ENCODE data around the gene ETS1.
A peak's percentile ranks its signal among the peaks of the same experiment; 100 is the strongest.

The ETS1 gene

GRCh38 chr11:128488471-128488870 is 98.9 kb downstream of the ETS1 start:
- TF ChIP-seq, protein P1, sequence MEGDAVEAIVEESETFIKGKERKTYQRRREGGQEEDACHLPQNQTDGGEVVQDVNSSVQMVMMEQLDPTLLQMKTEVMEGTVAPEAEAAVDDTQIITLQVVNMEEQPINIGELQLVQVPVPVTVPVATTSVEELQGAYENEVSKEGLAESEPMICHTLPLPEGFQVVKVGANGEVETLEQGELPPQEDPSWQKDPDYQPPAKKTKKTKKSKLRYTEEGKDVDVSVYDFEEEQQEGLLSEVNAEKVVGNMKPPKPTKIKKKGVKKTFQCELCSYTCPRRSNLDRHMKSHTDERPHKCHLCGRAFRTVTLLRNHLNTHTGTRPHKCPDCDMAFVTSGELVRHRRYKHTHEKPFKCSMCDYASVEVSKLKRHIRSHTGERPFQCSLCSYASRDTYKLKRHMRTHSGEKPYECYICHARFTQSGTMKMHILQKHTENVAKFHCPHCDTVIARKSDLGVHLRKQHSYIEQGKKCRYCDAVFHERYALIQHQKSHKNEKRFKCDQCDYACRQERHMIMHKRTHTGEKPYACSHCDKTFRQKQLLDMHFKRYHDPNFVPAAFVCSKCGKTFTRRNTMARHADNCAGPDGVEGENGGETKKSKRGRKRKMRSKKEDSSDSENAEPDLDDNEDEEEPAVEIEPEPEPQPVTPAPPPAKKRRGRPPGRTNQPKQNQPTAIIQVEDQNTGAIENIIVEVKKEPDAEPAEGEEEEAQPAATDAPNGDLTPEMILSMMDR (conservative IDR thresholded peaks at IDR 0.05; ENCODE audit: low read depth): no peak
- H3K27ac ChIP-seq: peak overlapping the region; percentile 83
- POLR2A ChIA-PET (ENCODE audit: low non-redundant PET): no interaction called here
- DNase-seq (ENCODE audit: low spot score): peak; percentile 73
- CTCF ChIA-PET: no interaction called here

GRCh38 chr11:128487978-128488377 is 99.4 kb downstream of the ETS1 start:
- TF ChIP-seq, protein P1 (conservative IDR thresholded peaks at IDR 0.05; ENCODE audit: low read depth): no peak
- POLR2A ChIA-PET (ENCODE audit: low non-redundant PET): no interaction called here
- H3K27ac ChIP-seq: peak overlapping the region; percentile 83
- DNase-seq (ENCODE audit: low spot score): no peak
- CTCF ChIA-PET: no interaction called here

DNA sequence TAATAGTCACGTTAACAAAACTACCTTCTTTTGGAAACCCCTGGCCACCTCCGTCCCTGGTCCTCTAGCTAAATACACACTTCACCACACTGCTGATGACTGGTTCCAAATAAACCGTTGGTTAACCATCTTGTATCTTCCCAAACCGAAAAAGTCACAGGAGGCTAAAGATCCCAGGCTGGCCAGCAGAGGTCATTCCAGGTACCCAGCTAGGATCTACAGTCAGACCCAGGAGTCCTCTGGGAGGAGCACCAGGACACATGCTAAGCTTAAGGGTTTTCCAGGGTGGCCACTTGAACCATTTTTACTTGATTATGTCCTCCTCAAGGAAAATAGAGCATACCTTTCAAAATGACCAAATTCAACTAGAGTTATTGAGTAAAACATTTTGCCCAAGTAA is 103.2 kb downstream of the ETS1 start:
- ChIA-PET CTCF (interaction anchor here (0.7 to 0.8 kb wide), 2 partner anchors 142 to 312 kb away, joined by 3 to 8 read pairs; no protein-coding TSS in a partner anchor), POLR2A (ENCODE audit: low non-redundant PET) (no interaction called here)
- TF ChIP-seq, protein P1 (conservative IDR thresholded peaks at IDR 0.05; ENCODE audit: low read depth): no peak
- peak; percentile 18 for DNase-seq (ENCODE audit: low spot score)
- H3K27ac ChIP-seq: no peak overlapping the region

- no peak for DNase-seq (ENCODE audit: low spot score)
- TF ChIP-seq, protein P1 (conservative IDR thresholded peaks at IDR 0.05; ENCODE audit: low read depth): no peak
- CTCF ChIA-PET: interaction anchor here (0.8 to 1.5 kb wide), 2 partner anchors 147 to 311 kb away, joined by 5 to 8 read pairs; no protein-coding TSS in a partner anchor
- no peak overlapping the region for H3K27ac ChIP-seq
- POLR2A ChIA-PET (ENCODE audit: low non-redundant PET): no interaction called here
These were observed 104.1 kb downstream of the ETS1 start for GRCh38 chr11:128483211-128483788.

DNA sequence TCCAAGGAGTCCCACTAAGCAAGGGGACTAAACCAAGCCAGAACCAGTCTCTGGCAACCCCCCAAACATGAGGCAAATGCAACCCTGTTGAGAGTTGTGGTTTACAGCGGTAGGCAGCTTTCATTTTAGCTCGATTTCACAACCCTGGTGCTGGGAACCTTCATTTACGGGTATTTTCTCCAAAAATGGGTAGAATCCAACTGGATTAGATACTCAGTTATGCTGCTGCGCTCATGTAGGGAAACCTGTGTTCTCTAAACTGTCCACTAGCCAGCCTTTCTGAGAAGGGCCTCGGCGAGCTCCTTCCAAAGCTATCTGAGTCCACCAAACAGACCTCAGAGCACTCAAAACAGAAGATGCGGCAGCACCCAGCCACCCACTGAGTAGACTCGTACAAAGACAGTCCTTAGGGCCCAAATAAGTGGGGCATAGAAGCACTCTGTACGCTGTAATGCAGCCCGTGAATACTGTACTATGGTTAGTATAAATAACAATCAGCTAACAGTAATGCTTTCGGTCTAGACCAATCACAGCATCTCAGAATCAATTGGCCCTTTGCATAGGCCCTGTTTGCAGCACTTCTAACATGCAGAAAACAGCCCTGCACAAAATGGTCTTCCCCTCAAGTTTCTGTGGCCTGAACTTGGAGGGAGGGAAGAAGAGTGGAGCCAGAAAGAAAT is 104.7 kb downstream of the ETS1 start:
- peak overlapping the region; percentile 55 for H3K27ac ChIP-seq
- ChIA-PET POLR2A (ENCODE audit: low non-redundant PET) (no interaction called here), CTCF (interaction anchor here (0.9 to 1.5 kb wide), 2 partner anchors 34 to 148 kb away, joined by 3 to 5 read pairs; no protein-coding TSS in a partner anchor)
- TF ChIP-seq, protein P1 (conservative IDR thresholded peaks at IDR 0.05; ENCODE audit: low read depth): no peak
- no peak for DNase-seq (ENCODE audit: low spot score)

- TF ChIP-seq, protein P1 (conservative IDR thresholded peaks at IDR 0.05; ENCODE audit: low read depth): no peak
- ChIA-PET POLR2A (ENCODE audit: low non-redundant PET) (no interaction called here), CTCF (interaction anchor here (0.9 to 1.5 kb wide), 2 partner anchors 33 to 149 kb away, joined by 3 to 5 read pairs; no protein-coding TSS in a partner anchor)
- H3K27ac ChIP-seq: no peak overlapping the region
- DNase-seq (ENCODE audit: low spot score): no peak
These were observed 105.3 kb downstream of the ETS1 start for GRCh38 chr11:128482092-128482491.
